WTC11 (cell line): ENCODE data around the gene PPP1R14D. TPM values are rescaled to one million over a fixed set of nuclear protein-coding genes. Genes with fewer than 3 reads are reported as not detected.
A peak's percentile ranks its signal among the peaks of the same experiment; 100 is the strongest.

Experiments used
- ATAC-seq: fragments of 200-7000 bp; cut with Tn5 transposase; 2 replicates; pipeline ENCODE4 v1.10.0; 2021; ENCODE audit warnings: mild to moderate bottlenecking, moderate library complexity
- CTCF ChIA-PET: fragments of 300-600 bp; sonication (Branson Sonifier 250); formaldehyde crosslinking; loops from one replicate; lab custom pipeline; 2021; ENCODE audit warnings: antibody characterized with exemption; lab: Charles Lee
- POLR2A ChIA-PET: fragments of 350-600 bp; sonication (Branson Sonifier 250); formaldehyde crosslinking; loops from one replicate; lab custom pipeline; 2021; ENCODE audit warnings: antibody characterized with exemption; lab: Charles Lee
- DNase-seq: peaks from one replicate; pipeline ENCODE4 v3.0.0; 2021; ENCODE audit warnings: low spot score
- H3K27ac Mint-ChIP-seq: 2 replicates; pipeline ENCODE4 v1.8.0; 2021; ENCODE audit warnings: mixed read lengths
- H3K27me3 Mint-ChIP-seq: 2 replicates; pipeline ENCODE4 v1.8.0; 2021; ENCODE audit warnings: low read depth, mild to moderate bottlenecking, moderate library complexity, mixed read lengths
- H3K36me3 Mint-ChIP-seq: 2 replicates; pipeline ENCODE4 v1.8.0; 2021; ENCODE audit warnings: mixed read lengths
- H3K4me1 Mint-ChIP-seq: 2 replicates; pipeline ENCODE4 v1.8.0; 2022; ENCODE audit warnings: mixed read lengths
- H3K4me3 Mint-ChIP-seq: 2 replicates; pipeline ENCODE4 v1.8.0; 2021; ENCODE audit warnings: mild to moderate bottlenecking, moderate library complexity, mixed read lengths
- H3K9me3 Mint-ChIP-seq: 2 replicates; pipeline ENCODE4 v1.8.0; 2021; ENCODE audit warnings: mixed read lengths
- CREB1 ChIP-seq: sonication (generic); formaldehyde crosslinking; IDR thresholded peaks from 2 replicates; pipeline ENCODE4 v1.8.0; 2023; ENCODE audit warnings: mild to moderate bottlenecking, missing genetic modification reagents
- ELF4 ChIP-seq: sonication (generic); formaldehyde crosslinking; IDR thresholded peaks from 2 replicates; pipeline ENCODE4 v1.8.1; 2022; ENCODE audit warnings: low read depth, mild to moderate bottlenecking, moderate library complexity, missing genetic modification reagents
- ESRRA ChIP-seq: sonication (generic); formaldehyde crosslinking; IDR thresholded peaks from 2 replicates; pipeline ENCODE4 v1.8.1; 2022; ENCODE audit warnings: mild to moderate bottlenecking, missing genetic modification reagents, borderline replicate concordance
- ETV6 ChIP-seq: sonication (generic); formaldehyde crosslinking; IDR thresholded peaks from 2 replicates; pipeline ENCODE4 v1.8.1; 2022; ENCODE audit warnings: mild to moderate bottlenecking, missing genetic modification reagents
- FOXJ3 ChIP-seq: sonication (generic); formaldehyde crosslinking; IDR thresholded peaks from 2 replicates; pipeline ENCODE4 v1.9.0; 2021; ENCODE audit warnings: missing genetic modification reagents, mild to moderate bottlenecking, borderline replicate concordance
- FOXK1 ChIP-seq: sonication (generic); formaldehyde crosslinking; IDR thresholded peaks from 2 replicates; pipeline ENCODE4 v1.8.0; 2022; ENCODE audit warnings: mild to moderate bottlenecking, moderate library complexity, missing genetic modification reagents
- IRF2 ChIP-seq: sonication (generic); formaldehyde crosslinking; IDR thresholded peaks from 2 replicates; pipeline ENCODE4 v1.8.0; 2022; ENCODE audit warnings: low read depth, missing genetic modification reagents, borderline replicate concordance
- NFATC4 ChIP-seq: fragments of 250-450 bp; sonication (Bioruptor Pico); IDR thresholded peaks from 2 replicates; pipeline ENCODE4 v1.9.0; 2021; ENCODE audit warnings: mild to moderate bottlenecking
- OVOL2 ChIP-seq: fragments of 250-450 bp; sonication (Bioruptor Pico); IDR thresholded peaks from 2 replicates; pipeline ENCODE4 v1.9.0; 2021; ENCODE audit warnings: mild to moderate bottlenecking, borderline replicate concordance
- TCF7 ChIP-seq: sonication (generic); formaldehyde crosslinking; IDR thresholded peaks from 2 replicates; pipeline ENCODE4 v1.8.0; 2022; ENCODE audit warnings: mild to moderate bottlenecking, low read depth, missing genetic modification reagents, moderate library complexity
- ZNF121 ChIP-seq: sonication (generic); formaldehyde crosslinking; IDR thresholded peaks from 2 replicates; pipeline ENCODE4 v1.8.0; 2023; ENCODE audit warnings: missing genetic modification reagents
- ZNF138 ChIP-seq: sonication (generic); formaldehyde crosslinking; conservative IDR thresholded peaks from 2 replicates; pipeline ENCODE4 v1.8.1; 2022; ENCODE audit warnings: mild to moderate bottlenecking, moderate library complexity, missing genetic modification reagents
- ZNF423 ChIP-seq: fragments of 250-450 bp; sonication (Bioruptor Pico); IDR thresholded peaks from 2 replicates; pipeline ENCODE4 v2.1.2; 2022; ENCODE audit warnings: mild to moderate bottlenecking, moderate library complexity
- ZNF671 ChIP-seq: fragments of 250-450 bp; sonication (Bioruptor Pico); IDR thresholded peaks from 2 replicates; pipeline ENCODE4 v1.8.0; 2021; ENCODE audit warnings: mild to moderate bottlenecking
- total RNA-seq: library from RNA; stranded (reverse); gene quantifications from 3 replicates; pipeline ENCODE4 v1.2.3, GENCODE V29; 2021
- TF ChIP-seq, protein P1 (sequence below): sonication (generic); formaldehyde crosslinking; IDR thresholded peaks from 2 replicates; pipeline ENCODE4 v1.8.1; 2023; ENCODE audit warnings: mild to moderate bottlenecking, missing genetic modification reagents, moderate library complexity
- TF ChIP-seq, protein P2 (sequence below): sonication (generic); formaldehyde crosslinking; IDR thresholded peaks from 2 replicates; pipeline ENCODE4 v1.8.0; 2023; ENCODE audit warnings: mild to moderate bottlenecking, missing genetic modification reagents
- TF ChIP-seq, protein P3 (sequence below): fragments of 250-450 bp; sonication (Bioruptor Pico); IDR thresholded peaks from 2 replicates; pipeline ENCODE4 v1.9.0; 2021; ENCODE audit warnings: mild to moderate bottlenecking
- TF ChIP-seq, protein P4 (sequence below): sonication (generic); formaldehyde crosslinking; IDR thresholded peaks from 2 replicates; pipeline ENCODE4 v1.8.0; 2022; ENCODE audit warnings: missing genetic modification reagents
- TF ChIP-seq, protein P5 (sequence below): fragments of 250-450 bp; sonication (Bioruptor Pico); IDR thresholded peaks from 2 replicates; pipeline ENCODE4 v1.9.0; 2021; ENCODE audit warnings: moderate library complexity, mild to moderate bottlenecking, inconsistent platforms, borderline replicate concordance

PPP1R14D gene
- total RNA-seq, 1 experiment from 2014 or later: not detected

DNA sequence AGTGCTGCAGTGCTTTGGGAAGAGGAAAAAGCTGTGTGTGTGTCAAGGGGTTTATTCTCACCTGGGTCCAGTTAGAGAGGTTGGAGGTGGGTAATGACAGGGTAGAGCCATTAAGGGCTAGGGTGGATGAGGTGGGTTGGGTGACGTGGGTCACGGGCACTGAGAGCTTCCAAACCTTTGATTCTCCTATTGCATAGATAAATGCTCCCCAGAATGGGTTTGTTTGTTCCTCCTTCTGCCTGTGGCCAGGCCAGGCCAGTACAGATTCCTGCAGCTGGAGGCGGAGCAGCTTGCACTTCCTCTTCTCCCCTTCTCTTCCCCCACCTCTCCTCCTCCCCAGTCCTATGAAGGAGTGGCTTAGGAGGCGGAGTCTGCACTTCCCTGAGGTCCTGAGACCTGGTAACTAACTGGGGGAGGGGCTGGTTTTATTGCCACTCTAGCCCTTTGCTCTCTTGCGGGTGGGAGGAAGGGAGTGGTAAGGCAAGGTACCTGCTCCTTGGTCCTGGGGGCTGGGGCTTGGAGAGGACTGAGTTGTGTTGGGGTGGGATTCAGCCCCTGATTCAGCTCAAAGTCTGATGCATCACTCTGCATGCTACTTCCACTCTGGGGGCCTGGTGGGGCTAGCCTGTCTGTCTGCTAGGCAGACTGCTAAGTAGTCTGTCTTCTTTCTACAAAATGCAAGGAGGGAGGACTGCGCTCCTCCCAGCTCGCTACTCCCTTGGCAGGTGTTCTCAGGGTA lies 18.9 kb upstream of the PPP1R14D start:
- TF ChIP-seq ZNF121 (peak; percentile 73; the same call in 1 of the 2 replicates), FOXJ3 (CRISPR knock-in tag) (no peak), ETV6 (CRISPR knock-in tag) (no peak)
- ChIA-PET CTCF (interaction anchor here (0.6 to 9.6 kb wide), 9 partner anchors 9 to 101 kb away, joined by 3 to 177 read pairs (median 5); partner anchors contain the start of genes GCHFR, RHOV and VPS18), POLR2A (no interaction called here)
- H3K9me3 Mint-ChIP-seq: no peaks in the 10 kb centered on the region
- peaks cover 31% of the 10 kb centered on the region for H3K36me3 Mint-ChIP-seq
- H3K27me3 Mint-ChIP-seq: no peaks in the 10 kb centered on the region
- H3K4me3 Mint-ChIP-seq: peak overlapping the region; percentile 93
- DNase-seq (no peak), ATAC-seq (peak; percentile 27)
- peak overlapping the region; percentile 57 for H3K27ac Mint-ChIP-seq
- H3K4me1 Mint-ChIP-seq: peaks cover 41% of the 10 kb centered on the region

DNA sequence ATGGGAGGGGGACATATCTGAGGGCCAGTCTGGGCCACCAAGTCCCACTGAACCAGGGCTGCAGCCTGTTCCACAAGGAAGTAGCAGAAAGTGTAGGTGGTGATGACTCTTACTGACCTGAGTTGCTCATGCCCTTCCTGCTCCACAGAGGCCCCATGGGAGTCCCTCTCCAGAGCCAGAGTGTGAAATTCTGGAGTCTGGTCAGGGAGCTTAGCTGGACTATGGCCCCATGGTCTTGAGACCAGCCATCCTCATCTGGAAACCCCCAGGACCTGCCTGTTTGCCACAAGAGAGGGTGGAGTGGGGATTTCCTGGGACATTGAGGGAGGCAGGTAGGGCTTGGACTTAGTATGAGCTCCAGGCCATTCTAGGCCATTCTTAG lies 18.3 kb upstream of the PPP1R14D start:
- no peak for ATAC-seq
- CTCF ChIA-PET: interaction anchor here (0.6 to 9.6 kb wide), 11 partner anchors 9 to 100 kb away, joined by 3 to 177 read pairs (median 6); partner anchors contain the start of genes GCHFR, RHOV and VPS18
- H3K27ac Mint-ChIP-seq: peak overlapping the region; percentile 32
- TF ChIP-seq, protein P1, sequence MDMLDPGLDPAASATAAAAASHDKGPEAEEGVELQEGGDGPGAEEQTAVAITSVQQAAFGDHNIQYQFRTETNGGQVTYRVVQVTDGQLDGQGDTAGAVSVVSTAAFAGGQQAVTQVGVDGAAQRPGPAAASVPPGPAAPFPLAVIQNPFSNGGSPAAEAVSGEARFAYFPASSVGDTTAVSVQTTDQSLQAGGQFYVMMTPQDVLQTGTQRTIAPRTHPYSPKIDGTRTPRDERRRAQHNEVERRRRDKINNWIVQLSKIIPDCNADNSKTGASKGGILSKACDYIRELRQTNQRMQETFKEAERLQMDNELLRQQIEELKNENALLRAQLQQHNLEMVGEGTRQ (CRISPR knock-in tag): no peak
- TF ChIP-seq CREB1 (CRISPR knock-in tag) (no peak), ETV6 (CRISPR knock-in tag) (no peak), NFATC4 (CRISPR knock-in tag) (no peak), IRF2 (CRISPR knock-in tag) (no peak), ZNF423 (CRISPR knock-in tag) (no peak), ESRRA (CRISPR knock-in tag) (no peak)
- TF ChIP-seq, protein P2, sequence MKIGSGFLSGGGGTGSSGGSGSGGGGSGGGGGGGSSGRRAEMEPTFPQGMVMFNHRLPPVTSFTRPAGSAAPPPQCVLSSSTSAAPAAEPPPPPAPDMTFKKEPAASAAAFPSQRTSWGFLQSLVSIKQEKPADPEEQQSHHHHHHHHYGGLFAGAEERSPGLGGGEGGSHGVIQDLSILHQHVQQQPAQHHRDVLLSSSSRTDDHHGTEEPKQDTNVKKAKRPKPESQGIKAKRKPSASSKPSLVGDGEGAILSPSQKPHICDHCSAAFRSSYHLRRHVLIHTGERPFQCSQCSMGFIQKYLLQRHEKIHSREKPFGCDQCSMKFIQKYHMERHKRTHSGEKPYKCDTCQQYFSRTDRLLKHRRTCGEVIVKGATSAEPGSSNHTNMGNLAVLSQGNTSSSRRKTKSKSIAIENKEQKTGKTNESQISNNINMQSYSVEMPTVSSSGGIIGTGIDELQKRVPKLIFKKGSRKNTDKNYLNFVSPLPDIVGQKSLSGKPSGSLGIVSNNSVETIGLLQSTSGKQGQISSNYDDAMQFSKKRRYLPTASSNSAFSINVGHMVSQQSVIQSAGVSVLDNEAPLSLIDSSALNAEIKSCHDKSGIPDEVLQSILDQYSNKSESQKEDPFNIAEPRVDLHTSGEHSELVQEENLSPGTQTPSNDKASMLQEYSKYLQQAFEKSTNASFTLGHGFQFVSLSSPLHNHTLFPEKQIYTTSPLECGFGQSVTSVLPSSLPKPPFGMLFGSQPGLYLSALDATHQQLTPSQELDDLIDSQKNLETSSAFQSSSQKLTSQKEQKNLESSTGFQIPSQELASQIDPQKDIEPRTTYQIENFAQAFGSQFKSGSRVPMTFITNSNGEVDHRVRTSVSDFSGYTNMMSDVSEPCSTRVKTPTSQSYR: no peak
- TF ChIP-seq, protein P3, sequence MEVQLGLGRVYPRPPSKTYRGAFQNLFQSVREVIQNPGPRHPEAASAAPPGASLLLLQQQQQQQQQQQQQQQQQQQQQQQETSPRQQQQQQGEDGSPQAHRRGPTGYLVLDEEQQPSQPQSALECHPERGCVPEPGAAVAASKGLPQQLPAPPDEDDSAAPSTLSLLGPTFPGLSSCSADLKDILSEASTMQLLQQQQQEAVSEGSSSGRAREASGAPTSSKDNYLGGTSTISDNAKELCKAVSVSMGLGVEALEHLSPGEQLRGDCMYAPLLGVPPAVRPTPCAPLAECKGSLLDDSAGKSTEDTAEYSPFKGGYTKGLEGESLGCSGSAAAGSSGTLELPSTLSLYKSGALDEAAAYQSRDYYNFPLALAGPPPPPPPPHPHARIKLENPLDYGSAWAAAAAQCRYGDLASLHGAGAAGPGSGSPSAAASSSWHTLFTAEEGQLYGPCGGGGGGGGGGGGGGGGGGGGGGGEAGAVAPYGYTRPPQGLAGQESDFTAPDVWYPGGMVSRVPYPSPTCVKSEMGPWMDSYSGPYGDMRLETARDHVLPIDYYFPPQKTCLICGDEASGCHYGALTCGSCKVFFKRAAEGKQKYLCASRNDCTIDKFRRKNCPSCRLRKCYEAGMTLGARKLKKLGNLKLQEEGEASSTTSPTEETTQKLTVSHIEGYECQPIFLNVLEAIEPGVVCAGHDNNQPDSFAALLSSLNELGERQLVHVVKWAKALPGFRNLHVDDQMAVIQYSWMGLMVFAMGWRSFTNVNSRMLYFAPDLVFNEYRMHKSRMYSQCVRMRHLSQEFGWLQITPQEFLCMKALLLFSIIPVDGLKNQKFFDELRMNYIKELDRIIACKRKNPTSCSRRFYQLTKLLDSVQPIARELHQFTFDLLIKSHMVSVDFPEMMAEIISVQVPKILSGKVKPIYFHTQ: no peak
- TF ChIP-seq, all 79 proteins: peak for 0
- Mint-ChIP-seq H3K36me3 (peaks cover 26% of the 10 kb centered on the region), H3K9me3 (no peaks in the 10 kb centered on the region), H3K4me1 (peaks cover 41% of the 10 kb centered on the region), H3K4me3 (peak overlapping the region; percentile 93), H3K27me3 (no peaks in the 10 kb centered on the region; the same call in 1 of the 2 replicates)
- no peak for DNase-seq
- POLR2A ChIA-PET: no interaction called here

DNA sequence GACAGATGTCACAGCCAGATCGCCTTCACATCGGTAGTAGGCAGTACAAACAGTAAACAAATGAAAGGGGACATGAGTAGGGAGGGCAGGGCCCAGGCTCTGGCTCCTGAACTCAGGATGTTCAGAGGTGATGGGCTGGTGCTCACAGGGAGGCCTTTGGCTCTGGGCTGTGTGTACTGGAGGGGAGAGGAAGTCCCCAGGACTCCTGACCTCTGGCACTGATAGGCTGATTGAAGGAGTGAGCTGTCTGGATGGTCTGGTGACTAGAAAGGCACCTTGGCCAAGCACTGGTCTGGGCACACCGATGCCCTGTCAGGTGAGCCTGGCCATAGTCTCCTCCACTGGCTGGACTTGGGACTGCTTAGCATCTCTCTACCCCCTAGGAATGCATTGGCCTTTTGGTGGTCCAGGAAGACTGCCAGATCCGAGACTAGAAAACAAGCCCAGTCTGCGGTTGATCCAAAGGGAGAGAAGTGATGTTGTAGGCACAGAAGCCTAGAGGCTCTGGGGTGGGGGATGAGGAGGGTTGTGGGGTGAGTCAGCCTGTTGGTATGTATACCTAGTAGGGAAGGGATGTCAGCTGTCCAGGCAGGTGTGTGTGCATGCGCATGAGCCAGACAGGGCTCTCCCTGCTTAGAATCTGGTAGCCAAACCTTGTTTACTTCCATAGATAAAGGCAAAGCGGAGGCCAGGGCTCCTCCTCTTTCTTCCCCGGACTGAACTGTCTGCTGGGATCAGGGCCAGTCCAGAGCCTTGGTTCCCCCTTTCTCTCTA lies 17.2 kb upstream of the PPP1R14D start:
- DNase-seq: peak; percentile 35
- H3K27ac Mint-ChIP-seq: peak overlapping the region; percentile 93
- H3K27me3 Mint-ChIP-seq: no peaks in the 10 kb centered on the region; the same call in 1 of the 2 replicates
- TF ChIP-seq TCF7 (no peak), ELF4 (CRISPR knock-in tag) (no peak), FOXK1 (CRISPR knock-in tag) (no peak), ZNF671 (CRISPR knock-in tag) (no peak), ZNF121 (no peak), OVOL2 (CRISPR knock-in tag) (no peak), ZNF138 (CRISPR knock-in tag) (no peak)
- TF ChIP-seq, protein P4, sequence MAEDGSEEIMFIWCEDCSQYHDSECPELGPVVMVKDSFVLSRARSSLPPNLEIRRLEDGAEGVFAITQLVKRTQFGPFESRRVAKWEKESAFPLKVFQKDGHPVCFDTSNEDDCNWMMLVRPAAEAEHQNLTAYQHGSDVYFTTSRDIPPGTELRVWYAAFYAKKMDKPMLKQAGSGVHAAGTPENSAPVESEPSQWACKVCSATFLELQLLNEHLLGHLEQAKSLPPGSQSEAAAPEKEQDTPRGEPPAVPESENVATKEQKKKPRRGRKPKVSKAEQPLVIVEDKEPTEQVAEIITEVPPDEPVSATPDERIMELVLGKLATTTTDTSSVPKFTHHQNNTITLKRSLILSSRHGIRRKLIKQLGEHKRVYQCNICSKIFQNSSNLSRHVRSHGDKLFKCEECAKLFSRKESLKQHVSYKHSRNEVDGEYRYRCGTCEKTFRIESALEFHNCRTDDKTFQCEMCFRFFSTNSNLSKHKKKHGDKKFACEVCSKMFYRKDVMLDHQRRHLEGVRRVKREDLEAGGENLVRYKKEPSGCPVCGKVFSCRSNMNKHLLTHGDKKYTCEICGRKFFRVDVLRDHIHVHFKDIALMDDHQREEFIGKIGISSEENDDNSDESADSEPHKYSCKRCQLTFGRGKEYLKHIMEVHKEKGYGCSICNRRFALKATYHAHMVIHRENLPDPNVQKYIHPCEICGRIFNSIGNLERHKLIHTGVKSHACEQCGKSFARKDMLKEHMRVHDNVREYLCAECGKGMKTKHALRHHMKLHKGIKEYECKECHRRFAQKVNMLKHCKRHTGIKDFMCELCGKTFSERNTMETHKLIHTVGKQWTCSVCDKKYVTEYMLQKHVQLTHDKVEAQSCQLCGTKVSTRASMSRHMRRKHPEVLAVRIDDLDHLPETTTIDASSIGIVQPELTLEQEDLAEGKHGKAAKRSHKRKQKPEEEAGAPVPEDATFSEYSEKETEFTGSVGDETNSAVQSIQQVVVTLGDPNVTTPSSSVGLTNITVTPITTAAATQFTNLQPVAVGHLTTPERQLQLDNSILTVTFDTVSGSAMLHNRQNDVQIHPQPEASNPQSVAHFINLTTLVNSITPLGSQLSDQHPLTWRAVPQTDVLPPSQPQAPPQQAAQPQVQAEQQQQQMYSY (CRISPR knock-in tag): no peak
- TF ChIP-seq, protein P5, sequence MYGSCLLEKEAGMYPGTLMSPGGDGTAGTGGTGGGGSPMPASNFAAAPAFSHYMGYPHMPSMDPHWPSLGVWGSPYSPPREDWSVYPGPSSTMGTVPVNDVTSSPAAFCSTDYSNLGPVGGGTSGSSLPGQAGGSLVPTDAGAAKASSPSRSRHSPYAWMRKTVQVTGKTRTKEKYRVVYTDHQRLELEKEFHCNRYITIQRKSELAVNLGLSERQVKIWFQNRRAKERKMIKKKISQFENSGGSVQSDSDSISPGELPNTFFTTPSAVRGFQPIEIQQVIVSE (CRISPR knock-in tag): no peak

More for the DNA sequence above, 17.2 kb upstream of the PPP1R14D start:
- Mint-ChIP-seq H3K4me3 (peak overlapping the region; percentile 93), H3K36me3 (peaks cover 18% of the 10 kb centered on the region), H3K4me1 (peaks cover 41% of the 10 kb centered on the region), H3K9me3 (no peaks in the 10 kb centered on the region)
- ChIA-PET CTCF (interaction anchor here (0.7 to 9.6 kb wide), 6 partner anchors 13 to 98 kb away, joined by 3 to 177 read pairs (median 16); partner anchors contain the start of gene VPS18), POLR2A (interaction anchor here (0.5 to 2.6 kb wide), 4 partner anchors 28 to 49 kb away, joined by 4 to 15 read pairs (median 10); partner anchors contain the start of genes DNAJC17, RHOV, VPS18 and ZFYVE19)
- peak; percentile 9 for ATAC-seq
